Left lung (tissue), 10 donors: ENCODE data around the gene IRF8. TPM values are rescaled to one million over a fixed set of nuclear protein-coding genes. Genes with fewer than 3 reads are reported as not detected.

Source experiments
- ATAC-seq: fragments of 200-7000 bp; cut with Tn5 transposase; one replicate; pipeline ENCODE4 v1.9.1; 2020; ENCODE audit warnings: moderate library complexity
- DNase-seq, 4 donors: peaks; one replicate each; pipeline ENCODE4 v3.0.0-alpha.2; 2013 to 2020
- H3K27ac ChIP-seq, 2 donors: fragments of 200-600 bp; sonication (generic) in 1 of 2; one replicate each; pipeline versions ENCODE4 v1.5.0 to v1.8.0; 2020 to 2021
- H3K27me3 ChIP-seq, 2 donors: fragments of 200-600 bp; sonication (generic) in 1 of 2; one replicate each; pipeline versions ENCODE4 v1.5.0 to v1.8.0; 2020 to 2021
- H3K36me3 ChIP-seq, 2 donors: fragments of 200-600 bp; sonication (generic) in 1 of 2; one replicate each; pipeline versions ENCODE4 v1.5.0 to v1.8.0; 2020 to 2021
- H3K4me1 ChIP-seq, 2 donors: fragments of 200-600 bp; one replicate each; pipeline ENCODE4 v1.8.0; 2021
- H3K4me3 ChIP-seq, 2 donors: fragments of 200-600 bp; sonication (generic) in 1 of 2; one replicate each; pipeline versions ENCODE4 v1.5.0 to v1.8.0; 2020 to 2021; ENCODE audit warnings: mild to moderate bottlenecking in 1 of 2
- H3K9me3 ChIP-seq, 2 donors: fragments of 200-600 bp; sonication (generic) in 1 of 2; one replicate each; pipeline versions ENCODE4 v1.5.0 to v1.8.0; 2020 to 2021
- intact Hi-C, 2 donors: fragments of 100-400 bp; cut with DNase I; formaldehyde crosslinking; loops; one replicate each; pipeline versions ENCODE4 v1.11.2 to v1.14.2; 2022
- polyA plus RNA-seq, 6 donors: library from polyadenylated mRNA; unstranded; fragments of 120-200 nt; gene quantifications; one replicate each; pipeline ENCODE4 v1.2.1, GENCODE V29; 2013; ENCODE audit not compliant: insufficient read length in 6 of 6
- total RNA-seq, 2 donors: library from RNA; stranded (reverse); fragmentation: NEBNext Ultra II Directional; extraction: Animal tissue kit (Norgen Biotek cat#: 25700); gene quantifications; one replicate each; pipeline ENCODE4 v1.2.1, GENCODE V29; 2021
- TF ChIP-seq, protein P1 (sequence below), 2 donors: fragments of 200-600 bp; sonication (generic) in 1 of 2; IDR thresholded peaks; one replicate each; pipeline versions ENCODE4 v1.5.0 to v1.8.0; 2021; ENCODE audit warnings: antibody characterized with exemption in 2 of 2
- donor health status: DM: no; HTN: yes; CAD: no.
- donor health status: DM: no; HTN: no; CAD: no.

IRF8 gene
- total and polyA plus RNA-seq, 8 donors = 9.8 to 33.6 (median 15.2) TPM

DNA sequence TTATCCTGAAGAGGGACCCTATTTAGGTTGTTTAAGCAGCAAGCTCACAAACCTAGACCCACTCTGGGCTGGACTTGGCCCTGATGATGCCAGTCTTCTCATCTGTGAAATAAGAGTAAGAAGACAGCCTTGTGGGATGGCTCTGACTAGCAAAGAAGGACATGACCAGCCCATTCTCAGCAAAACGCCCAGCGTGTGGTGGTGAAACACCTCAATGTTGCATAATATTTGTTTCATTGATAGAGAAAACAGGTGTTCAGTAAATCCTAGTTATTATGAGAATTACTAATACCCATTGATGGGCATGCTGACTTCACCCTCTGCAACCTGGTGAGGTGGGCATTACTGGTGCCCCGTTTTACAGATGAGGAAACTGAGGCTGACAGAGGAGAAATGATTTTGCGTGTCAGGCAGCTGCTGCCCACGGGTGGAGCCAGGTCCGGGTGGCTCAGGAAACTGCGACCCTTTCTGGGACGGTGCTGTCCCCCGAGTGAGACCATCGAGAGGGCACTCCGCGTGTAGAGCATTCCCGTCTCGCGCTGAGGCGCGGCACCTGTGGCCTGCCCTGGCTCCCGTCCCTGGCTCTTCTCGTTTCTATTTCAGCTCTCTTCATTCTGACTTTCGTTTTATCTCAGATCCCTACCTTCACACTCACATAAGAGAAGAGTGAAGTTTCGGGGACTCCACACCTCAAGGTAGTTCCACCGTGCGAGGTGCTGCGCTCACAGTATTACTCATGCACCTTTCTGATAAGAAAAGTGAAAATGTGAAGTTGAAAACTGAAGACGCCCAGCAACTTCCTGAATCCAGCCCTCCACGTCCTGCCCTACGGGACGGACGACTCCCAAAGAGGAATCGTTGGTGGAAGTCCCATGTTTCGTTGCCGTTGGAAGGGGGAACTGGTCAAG, 48.5 kb downstream of the IRF8 start:
- TF ChIP-seq, protein P1, sequence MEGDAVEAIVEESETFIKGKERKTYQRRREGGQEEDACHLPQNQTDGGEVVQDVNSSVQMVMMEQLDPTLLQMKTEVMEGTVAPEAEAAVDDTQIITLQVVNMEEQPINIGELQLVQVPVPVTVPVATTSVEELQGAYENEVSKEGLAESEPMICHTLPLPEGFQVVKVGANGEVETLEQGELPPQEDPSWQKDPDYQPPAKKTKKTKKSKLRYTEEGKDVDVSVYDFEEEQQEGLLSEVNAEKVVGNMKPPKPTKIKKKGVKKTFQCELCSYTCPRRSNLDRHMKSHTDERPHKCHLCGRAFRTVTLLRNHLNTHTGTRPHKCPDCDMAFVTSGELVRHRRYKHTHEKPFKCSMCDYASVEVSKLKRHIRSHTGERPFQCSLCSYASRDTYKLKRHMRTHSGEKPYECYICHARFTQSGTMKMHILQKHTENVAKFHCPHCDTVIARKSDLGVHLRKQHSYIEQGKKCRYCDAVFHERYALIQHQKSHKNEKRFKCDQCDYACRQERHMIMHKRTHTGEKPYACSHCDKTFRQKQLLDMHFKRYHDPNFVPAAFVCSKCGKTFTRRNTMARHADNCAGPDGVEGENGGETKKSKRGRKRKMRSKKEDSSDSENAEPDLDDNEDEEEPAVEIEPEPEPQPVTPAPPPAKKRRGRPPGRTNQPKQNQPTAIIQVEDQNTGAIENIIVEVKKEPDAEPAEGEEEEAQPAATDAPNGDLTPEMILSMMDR (IDR thresholded peaks at IDR 0.05) = no peak
- H3K4me1 ChIP-seq = no peaks in the 10 kb centered on the region
- no peaks in the 10 kb centered on the region for H3K9me3 ChIP-seq
- peak overlapping the region in 1 of 2 donors; percentile 25 for H3K4me3 ChIP-seq
- no peaks in the 10 kb centered on the region for H3K36me3 ChIP-seq
- intact Hi-C loops = no loop called here
- no peak overlapping the region for H3K27ac ChIP-seq
- DNase-seq (no peak), ATAC-seq (no peak)
- H3K27me3 ChIP-seq = peaks cover 0 to 46% of the 10 kb centered on the region in 2 donors

DNA sequence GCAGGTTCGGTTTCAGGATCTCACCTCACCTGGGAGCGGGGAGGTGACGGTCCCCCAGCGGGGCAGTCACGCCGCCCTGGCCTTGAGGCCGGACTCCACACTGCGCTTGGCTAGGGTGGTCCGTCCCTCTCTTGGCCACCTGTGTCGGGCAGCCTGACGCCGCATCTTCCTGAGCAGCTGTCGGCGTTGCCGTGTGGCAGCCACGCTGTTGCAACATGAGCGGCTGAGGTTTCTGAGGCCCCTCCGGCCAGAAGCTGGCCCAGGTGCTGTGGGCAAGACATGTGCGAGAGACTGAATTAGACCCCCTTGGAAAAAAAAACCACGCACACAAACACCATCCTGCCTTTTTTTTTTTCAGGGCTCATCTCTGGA, 49.2 kb downstream of the IRF8 start:
- DNase-seq (no peak), ATAC-seq (no peak)
- Histone ChIP-seq H3K9me3 (no peaks in the 10 kb centered on the region), H3K27me3 (peaks cover 0 to 46% of the 10 kb centered on the region in 2 donors), H3K27ac (no peak overlapping the region), H3K36me3 (no peaks in the 10 kb centered on the region), H3K4me3 (peak overlapping the region in 1 of 2 donors; percentile 25), H3K4me1 (no peaks in the 10 kb centered on the region)
- TF ChIP-seq, protein P1 (IDR thresholded peaks at IDR 0.05) = no peak
- intact Hi-C loops = no loop called here

DNA sequence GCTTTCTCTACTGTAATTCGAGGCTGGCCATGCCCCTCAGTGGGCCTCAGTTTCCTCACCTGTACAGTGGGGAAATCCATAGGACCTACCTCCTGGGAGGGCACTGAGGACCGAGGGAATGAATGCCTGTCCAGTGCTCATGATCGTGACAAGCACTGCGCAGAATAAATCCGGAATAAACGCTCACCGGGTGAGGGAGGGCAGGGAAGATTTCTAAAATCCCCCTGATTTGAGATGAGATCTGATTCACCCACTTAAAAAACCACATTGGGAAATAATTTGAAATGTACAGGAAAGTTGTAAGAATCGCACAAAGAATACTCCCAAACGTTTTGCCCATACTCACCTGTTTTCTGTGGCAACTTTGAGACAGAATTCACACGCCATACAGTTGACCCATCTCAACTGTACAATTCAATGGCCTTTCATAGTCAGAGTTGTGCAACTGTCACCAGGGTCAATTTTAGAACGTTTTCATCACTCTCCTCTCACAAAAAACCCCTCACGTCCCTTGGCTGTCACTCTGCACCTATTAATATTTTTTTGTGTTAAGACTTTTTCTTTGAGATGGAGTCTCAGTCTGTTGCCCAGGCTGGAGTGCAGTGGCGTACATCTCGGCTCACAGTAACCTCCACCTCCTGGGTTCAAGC, 49.8 kb downstream of the IRF8 start:
- Histone ChIP-seq H3K4me1 (no peaks in the 10 kb centered on the region), H3K27ac (no peak overlapping the region), H3K9me3 (no peaks in the 10 kb centered on the region), H3K27me3 (peaks cover 0 to 46% of the 10 kb centered on the region in 2 donors), H3K36me3 (no peaks in the 10 kb centered on the region), H3K4me3 (no peak overlapping the region)
- no peak for ATAC-seq
- intact Hi-C loops = no loop called here
- no peak for DNase-seq
- TF ChIP-seq, protein P1 (IDR thresholded peaks at IDR 0.05) = no peak

DNA sequence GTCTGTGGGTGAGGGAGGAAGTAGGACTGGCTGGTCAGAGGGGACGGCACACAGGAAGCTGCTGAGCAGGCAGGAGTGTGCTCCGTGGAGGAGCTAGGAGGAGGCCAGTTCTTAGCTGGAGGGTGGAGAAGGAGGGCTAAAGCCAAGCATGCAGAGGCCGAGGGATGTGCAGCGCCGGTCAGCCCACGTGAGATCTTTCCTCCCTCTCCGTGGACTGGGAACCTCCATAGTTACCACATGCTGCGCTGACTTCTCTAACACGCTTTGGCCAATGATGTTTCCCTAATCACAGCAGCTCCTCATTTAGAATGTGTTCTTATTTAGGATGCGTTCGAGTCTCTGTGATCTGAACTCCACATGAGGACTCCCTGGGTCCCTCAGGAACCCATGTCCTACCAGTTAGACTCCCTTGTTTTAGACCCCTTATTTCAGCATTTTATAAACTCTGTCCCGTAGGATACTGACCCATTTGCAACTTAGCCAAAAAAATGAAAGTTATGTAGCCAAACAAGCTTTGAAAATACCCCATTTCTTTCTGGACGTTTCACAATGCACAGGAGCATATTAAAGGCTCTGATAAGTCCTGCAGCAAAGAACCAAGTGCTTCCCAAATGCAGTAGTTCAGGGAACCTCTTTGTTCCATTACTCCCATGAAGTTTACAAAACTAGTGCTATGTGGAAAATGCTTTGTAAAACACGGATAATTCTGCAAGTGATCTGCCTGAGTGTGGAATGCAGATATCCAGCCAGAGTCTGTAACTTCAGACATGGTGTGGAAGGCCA, 51.4 kb downstream of the IRF8 start:
- intact Hi-C loops = no loop called here
- Histone ChIP-seq H3K4me1 (no peaks in the 10 kb centered on the region), H3K27me3 (peaks cover 0 to 48% of the 10 kb centered on the region in 2 donors), H3K27ac (no peak overlapping the region), H3K9me3 (no peaks in the 10 kb centered on the region), H3K4me3 (no peak overlapping the region), H3K36me3 (no peaks in the 10 kb centered on the region)
- TF ChIP-seq, protein P1 (IDR thresholded peaks at IDR 0.05) = no peak
- DNase-seq (no peak), ATAC-seq (no peak)
